Stimulated activated CD8-positive, alpha-beta memory T cell treated with anti-CD3 and anti-CD28 coated beads, Interleukin-7, amount 100 ng/mL, for 1 hour (primary cell): ENCODE measurements around the gene DUSP6.

Experiments used
- DNase-seq, 2 donors: peaks; one replicate each; pipeline ENCODE4 v3.0.0-alpha.2; 2020; ENCODE audit warnings: low read depth in 2 of 2

Gene DUSP6

DNA sequence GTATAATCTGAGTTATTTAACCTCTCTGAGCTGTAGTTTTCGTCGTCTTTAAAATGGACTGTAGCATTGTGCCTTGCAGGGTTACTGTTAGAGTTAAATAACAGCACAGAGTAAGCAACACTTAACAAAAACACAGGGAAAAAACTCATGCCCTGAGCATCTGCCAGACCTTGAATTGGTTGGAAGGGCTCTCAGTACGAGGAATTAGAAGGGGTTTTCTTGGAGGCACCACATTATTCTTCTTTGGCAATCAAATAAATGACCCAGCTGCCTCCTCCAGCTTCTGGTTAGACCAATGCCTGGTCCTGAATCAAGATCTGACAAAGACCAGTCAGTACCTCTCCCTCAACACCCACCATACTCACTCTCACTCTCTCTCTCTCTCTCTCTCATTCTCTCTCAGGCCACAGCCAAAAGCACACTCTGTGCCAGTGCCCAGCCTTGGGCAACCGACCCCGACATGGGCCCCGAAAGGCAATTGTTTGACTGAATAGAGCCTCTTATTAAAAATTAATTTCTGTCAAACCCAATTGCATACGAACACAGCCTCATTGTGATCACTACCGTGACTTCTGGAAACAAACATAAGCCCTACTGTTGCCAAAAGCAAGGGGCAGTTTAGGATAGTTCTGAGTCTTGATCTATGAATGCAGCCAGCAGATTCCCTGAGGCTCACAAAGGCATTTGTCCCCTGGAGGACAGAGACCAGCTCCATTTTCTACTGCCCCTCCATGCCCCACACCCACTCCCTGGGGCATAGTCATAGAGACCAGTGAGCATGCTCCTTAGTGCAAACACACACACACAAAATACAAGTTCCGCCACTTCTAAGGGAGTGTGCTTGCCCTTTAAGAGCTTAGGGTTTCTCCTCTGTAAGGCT, 23.9 kb downstream of the DUSP6 start:
- no peak for DNase-seq

DNA sequence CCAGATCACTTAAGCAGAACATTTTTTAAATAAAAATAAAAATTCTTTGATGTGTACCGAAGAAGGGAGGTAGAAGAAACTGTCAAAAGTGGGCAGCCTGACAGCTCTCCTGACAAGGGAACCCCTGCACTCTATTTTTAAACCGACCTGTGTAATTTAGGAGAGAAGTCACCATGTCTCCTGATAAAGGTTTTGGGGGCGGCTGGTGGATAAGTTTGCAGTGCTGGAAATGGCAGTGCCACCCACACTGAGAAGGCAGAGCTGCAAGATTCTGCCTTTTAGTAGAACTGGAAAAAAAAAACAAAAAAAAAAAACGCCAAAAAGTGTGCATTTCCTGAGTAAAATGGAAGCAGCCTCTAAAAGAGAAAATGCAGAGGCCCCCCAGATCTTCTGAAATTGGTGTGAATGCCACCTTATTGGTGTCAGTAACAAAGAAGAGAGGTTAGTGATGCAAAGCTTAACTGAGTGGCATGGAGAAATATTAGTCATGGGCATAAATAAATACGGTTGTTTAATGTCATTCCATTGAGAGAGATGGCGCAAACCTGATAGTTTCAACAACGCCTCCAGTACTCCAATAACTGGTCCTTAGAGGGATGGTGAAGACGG, 24.7 kb downstream of the DUSP6 start:
- no peak for DNase-seq

DNA sequence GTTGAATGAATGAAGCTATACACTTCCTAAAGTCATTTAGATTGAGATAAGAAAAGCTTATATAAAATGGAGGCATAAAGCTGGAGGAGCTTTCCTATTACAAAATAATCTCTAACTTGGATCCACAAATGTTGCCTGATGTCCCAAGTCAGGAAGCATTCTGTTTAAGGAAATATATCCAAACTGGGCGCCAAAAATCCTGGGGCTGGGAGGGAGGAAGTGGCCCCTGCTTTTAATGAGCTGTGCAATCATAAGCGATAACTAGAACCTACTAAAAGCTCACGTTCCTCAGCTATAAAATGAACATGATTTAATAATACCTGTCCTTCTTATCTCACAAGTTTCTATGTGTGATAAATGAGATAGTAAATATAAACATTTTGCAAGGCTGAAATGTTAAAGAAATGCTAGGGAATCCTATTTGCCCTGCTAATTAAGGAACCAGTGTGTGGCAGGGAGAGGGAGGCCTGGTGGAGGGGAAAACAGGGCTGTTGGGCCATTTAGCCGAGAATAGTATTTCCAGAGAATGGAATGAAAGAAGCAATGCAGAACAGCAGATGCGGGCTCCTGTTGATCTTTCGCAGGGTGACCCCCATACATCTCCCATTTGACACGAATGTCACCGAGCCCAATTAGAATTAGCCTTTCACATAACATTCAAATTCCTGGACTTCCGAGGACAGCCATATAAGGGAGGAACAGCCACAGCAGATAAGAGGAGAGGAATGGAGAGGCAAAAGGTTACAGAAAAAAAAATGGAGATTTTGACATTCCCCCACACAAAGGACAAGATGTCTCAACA, 25.9 kb downstream of the DUSP6 start:
- no peak for DNase-seq

DNA sequence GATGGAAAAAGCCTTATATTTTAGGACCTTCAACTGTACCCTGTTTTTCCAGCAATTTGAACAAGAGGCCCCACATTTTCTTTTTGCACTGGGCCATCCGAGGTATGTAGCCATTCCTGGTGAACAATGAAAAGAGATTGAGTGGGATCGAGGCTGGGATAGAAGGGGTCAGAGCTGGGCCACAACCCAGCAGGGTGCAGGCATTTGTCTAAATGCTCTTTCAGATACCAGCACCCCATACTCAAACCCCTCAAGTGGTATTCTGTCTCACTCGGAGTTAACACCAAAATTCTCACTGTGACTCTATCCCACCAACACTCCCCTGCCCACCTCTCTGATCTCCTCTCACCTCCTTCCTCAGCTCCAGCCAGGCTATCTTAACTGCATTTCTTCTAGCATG, 26.8 kb downstream of the DUSP6 start:
- no peak for DNase-seq

DNA sequence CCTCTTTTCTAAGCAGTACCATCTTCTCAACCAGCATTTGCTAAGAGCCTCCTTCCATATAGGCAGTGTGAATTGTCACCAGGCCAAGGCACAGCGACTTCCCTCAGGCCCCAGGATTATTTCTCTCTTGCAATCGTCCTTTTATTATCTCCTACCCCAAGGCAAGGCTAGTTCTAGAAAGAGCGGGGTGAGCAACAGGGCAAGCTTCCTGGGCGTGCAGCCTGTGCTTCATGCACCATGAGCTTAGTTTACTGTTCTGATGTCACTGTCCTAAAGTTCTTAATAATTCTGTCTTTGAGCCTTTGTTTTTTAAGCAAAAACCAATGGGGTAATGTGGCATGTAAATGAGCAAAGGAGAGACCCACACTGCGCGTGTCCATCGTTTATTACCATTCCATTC, 27.9 kb downstream of the DUSP6 start:
- no peak for DNase-seq

DNA sequence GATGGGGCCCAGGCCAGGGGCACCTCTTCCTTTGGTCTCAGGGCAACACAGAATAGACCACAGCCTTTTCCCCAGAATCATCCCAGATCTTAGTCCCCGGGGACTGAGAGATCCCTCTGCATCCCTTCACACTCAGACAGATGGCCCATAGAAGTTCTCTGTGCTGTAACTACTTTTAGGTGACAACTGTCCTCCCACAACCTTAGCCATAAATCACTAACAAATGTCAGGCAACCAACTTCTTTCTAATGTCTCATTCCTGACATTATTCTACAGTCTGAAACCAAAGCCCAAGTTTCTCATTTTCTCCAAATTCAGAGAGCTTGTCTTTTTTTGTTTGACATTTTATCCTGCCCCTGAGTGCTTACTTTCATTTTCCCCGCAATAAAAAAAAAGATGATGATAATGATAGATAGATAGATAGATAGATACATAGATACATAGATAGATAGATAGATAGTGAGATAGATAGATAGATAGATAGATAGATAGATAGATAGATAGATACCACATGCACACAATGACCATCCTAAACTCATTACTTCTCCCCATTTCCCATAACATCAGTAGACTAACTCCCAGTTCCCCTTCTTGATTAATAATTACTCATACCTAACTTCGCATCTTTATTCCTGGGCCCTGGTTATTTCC, 28.6 kb downstream of the DUSP6 start:
- no peak for DNase-seq

DNA sequence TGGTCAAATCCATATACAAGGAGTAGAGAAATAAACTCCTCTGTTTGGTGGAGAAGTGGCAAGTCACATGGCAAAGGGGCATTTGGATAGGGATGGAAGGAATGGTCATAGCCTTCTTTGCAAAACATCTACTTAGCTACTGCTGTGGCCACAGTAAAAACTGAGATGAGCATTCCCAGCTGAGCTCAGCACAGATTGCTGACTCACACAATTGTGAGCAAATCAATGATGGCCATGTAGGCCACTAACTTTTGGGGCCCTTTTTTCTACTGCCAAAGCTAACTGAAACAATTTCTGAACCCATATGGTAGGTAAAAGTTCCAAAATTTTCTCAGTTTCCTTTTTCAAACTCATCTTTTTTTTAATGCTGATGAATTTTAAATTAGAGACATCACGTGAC, 31.6 kb downstream of the DUSP6 start:
- DNase-seq = no peak

DNA sequence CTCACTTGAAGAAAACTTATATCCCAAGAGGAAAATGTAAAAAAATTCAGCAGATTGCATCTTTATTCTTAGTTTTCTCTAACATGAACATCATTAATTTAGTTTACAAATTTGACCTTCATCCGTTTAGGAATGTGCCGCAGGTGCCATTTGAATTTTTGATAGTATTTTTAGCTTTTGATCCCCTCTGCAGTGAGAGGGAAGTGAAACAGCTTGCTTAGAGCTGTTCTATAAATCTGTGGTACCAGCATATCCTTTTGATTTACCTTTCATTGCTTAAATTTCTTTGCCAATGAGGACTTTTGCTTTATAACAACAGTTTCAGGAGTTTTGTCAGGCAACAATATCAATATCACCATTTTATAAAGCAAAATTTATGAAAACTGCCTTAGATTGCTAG, 32.7 kb downstream of the DUSP6 start:
- no peak for DNase-seq

DNA sequence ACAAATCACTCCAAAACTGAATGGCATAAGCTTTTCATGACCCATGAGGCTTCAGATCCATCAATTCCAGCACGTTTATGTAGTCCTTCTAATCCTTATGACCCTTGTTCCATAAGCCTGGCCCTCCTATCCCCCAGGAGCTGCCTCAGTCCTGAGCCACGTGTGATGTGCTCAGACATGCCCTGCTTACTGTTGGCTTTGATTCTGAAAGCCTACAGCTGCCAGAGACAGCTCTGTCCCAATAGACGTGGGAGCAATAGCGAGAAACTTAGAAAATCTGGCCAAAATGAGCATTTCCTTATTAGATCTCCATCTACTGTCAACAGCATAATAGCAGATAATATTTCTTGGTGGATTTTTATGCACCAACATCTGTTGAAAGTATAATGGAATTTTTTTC, 33.2 kb downstream of the DUSP6 start:
- DNase-seq = no peak

DNA sequence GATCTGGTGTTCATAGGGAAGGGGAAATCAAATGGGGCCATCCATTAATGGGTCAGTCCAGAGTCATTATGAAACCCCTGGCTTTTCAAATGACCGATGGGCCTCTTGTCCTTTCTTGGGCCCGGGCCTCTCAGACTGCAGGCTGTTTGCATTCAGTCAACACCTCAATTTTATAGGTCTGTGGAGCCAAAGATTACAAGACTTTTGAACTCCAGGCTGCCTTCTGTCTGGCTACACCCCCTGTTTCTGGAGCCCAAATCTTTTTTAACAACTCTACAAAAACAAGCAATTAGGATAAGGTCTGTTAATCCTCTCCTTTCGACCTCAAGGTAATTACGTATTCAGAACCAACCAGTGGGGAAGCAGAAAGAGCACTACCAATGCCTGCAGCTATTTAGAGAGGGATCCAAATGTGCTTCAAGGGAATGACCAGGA, 35.6 kb downstream of the DUSP6 start:
- no peak for DNase-seq

DNA sequence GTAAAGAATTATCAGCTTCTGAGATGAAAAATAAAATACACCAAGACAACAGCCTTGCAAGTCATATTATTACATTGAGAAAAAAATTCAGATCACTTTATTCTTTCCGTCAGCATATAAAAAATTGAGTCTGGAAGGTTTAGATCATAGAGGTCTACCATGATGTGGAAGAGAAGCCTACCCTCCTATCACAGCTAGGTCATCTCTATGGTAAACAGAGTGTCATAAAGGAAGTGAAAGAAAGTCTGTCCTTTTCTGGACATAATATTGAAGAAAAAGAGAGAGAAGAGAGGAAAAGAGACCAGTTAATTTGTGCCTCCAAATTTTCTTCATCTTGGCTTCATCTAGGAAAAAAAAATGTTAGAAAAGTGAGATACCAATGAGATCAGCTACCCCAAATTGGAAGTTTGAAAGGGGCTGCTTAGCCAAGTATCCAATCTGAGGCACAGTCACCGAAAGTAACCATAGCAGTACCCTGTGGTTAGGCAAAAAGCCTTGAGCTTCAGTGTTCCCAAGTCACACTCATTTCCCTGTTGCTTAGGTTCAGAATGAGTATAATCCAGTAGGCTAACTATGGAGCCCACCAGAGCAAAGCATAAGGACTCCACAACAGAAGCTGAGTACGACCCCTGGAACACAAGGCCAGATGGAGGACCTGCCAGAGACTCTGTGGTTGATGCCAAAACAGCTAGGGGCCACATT, 38.1 kb downstream of the DUSP6 start:
- no peak for DNase-seq

DNA sequence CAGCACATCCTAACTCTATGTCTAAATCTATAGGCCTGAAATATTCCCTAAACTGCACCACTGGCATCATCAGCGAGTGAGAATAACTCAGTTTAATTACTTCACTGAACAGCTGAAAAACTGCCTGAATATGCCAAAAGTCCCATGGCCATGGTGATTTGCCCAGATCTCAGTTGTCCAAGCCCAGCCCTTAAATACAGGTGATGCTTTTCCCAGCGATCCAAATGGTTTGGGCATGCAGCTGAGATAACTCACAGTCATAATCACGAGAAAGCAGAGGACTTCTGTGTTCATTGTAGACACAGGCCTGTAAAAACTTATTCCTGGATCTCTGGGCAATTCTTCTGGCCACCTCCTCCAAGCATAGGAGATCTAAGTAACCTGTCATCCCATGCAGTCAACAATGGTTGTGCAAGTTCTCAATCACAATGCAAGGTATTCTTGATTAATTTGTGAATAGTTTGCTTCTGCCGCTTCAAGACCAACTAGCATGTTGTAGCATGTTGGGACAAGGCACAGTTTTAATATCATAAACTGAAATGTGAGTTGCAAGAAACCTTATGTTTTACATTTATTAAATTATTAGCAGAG, 40.5 kb downstream of the DUSP6 start:
- no peak for DNase-seq

DNA sequence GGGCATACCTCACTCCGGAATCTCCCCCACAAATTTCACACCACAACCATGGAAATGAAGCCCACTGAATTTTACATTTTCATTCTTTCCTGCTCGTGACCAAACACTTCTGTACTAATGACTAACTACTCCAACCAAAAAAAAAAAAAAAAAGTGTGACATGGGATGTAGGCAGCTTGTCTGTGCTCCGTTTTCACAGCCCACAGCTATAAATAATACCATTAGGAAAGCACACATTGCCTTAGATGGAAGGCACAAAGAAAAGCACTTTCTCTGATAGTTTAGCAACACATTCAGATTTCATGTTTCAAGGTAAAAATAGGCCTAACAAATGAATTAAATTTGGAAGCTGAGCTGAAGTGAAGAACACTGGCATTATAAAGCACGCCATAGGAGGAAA, 42.5 kb downstream of the DUSP6 start:
- DNase-seq = no peak

DNA sequence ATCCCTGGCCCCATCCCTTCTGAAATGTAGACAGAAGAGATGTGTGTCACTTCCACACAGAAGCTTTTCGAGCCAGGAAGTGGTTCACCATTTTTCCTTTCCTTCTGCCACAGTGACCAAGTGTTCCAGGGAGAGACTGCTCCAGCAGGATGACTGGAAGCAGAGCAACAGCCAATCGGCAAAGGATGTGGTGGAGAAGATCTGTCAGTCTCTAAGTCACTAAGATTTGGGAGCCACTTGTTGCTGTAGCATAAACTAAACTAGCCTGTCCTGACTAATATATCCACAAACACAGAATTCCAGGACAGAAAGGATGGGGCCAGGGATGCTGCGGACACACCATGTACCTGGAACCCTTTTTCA, 42.9 kb downstream of the DUSP6 start:
- no peak for DNase-seq

DNA sequence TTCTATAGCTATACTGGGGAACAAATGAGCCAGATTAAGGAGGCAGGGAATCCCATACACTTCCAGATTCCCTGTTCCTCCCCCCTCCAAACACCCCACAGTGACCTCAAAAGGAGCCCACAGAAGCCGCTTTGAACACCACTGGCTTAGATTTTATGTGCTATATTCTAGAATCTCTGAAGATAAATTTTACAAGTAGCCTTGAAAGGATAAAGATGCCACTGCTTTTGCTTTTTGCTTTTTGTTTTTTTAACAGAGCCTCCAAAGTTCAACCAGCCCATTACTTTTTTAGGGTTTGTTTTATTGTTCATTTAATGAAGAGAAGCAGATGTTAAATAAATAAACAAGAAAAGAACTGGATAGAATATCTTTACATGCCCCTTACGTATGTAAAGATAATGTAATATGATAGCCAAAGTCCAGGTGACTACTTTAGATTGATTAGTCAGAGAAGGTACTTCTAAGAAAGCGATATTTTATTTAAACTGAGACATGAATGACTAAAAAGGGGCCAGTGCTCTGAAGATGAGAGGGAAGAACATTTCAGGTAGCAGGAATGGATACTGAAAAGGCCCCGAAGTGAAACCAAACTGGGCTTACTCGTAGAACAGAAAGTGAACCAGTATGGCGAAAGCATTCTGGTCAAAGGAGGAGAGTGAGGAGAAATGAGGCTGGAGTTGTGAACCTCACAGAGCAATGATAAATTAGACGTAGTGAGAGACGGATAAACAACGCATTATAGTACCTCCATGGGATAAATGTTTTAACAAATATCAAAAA, 44.6 kb downstream of the DUSP6 start:
- DNase-seq = no peak

DNA sequence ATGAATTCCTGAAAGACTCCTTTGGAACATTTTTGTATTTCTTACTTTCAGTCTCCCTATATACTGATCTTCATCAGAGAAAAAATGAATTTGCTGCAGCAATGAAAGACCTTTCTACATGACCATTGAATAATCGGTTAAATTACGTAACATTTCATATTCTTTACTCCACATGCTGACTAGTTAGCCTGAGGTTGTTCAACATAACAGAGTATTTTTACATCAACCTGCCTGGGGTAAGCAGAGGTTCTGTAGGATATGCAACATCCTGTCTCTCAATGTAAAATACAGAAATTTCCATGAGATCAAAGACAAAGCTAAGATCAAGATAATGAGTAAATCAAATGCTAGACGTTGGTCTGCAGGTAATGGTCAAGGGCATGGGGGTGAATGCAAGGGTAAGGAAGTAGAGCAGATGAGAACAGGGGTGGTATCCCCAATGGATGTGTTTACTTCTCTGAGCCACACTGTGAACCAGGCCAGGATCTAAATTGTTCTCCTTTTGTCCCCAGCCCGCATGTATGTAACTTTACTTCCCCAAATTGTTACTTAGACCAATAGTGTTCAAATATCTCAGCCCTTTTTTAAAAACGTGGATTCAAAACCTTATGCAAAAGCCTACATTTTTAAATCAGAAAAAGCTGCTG, 45.4 kb downstream of the DUSP6 start:
- DNase-seq = no peak

DNA sequence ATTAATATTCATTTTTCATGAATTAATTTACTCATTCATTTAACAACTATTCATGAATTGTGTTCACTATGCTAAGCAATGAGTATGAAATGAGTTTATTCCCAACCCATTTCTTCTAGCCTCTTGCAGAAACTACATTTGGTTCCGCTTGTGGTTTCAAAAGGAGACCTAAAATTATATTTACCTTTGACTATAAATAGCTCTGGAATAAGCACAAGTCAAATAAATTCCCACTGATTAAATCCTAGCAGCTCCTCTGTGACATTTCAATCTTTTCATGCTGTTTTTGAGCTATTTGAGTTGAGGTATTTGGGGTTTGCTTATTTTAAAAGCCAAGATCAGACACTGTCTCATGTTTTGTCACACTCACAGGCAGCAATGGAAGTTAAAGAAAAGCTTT, 46.9 kb downstream of the DUSP6 start:
- DNase-seq = no peak

DNA sequence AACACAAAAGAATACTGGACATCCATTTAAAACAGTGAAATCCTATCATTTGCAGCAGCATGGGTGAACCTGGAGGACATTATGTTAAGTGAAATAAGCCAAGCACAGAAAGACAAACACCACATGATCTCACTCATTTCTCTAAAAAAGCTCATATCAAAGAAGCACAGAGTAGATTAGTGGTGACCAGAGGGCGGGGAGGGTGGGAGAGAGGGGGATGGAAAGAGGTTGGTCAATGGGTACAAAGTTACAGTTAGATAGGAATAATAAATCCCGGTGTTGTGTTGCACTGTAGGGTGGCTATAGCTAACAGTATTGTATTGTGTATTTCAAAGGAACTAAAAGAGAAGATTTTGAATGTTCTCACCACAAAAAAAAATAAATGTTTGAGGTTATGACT, 52.4 kb downstream of the DUSP6 start:
- no peak for DNase-seq

DNA sequence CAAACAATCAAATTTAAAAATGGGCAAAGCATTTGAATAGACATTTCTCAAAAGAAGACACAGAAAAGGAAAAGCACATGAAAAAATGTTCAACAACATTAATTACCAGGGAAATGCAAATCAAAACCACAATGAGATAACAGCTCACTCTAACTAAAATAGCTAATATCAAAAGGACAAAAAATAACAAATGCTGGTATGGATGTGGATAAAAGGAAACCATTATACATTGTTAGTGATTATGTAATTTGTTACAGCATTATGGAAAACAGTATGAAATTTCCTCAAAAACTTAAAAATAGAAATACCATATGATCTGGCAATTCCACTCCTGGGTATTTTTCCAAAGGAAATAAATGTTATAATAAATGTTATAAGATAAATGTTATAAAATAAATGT, 52.9 kb downstream of the DUSP6 start:
- DNase-seq = no peak
